LNCaP clone FGC (cell line): ENCODE results near the gene NOC2L.

ENCODE experiments used
- DNase-seq: peaks from one replicate; pipeline ENCODE4 v3.0.0-alpha.2; 2011; ENCODE audit warnings: low read depth
- H3K4me3 ChIP-seq: 2 replicates; pipeline ENCODE4 v1.5.1; 2011; ENCODE audit warnings: mild to moderate bottlenecking, low read depth, low read length, control low read depth
- TF ChIP-seq, protein P1 (sequence below): IDR thresholded peaks from 2 replicates; pipeline ENCODE4 v1.5.1; 2012; ENCODE audit warnings: mild to moderate bottlenecking; ENCODE audit not compliant: control insufficient read depth, insufficient read depth; ENCODE audit errors: extremely low read depth

The NOC2L gene

DNA sequence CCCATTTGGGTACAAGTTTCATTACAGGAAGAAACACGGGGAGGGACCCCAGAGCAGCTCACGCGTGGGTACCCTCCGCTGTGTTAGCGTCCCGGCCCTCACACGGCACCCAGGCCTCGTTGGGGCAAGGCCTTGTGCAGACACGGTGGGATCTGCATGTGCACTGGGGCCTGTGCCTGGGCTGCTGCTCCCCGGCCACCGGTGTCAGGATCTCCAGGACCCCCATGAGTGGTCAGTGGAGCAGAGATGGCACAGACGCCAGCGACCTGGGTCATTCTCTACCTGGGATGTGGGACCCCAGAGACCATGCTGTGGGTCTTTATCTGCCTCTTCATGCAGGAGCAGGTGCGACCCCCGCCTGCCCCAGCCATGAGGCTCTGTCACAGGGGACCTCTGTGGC lies 40.7 kb downstream of the NOC2L start:
- TF ChIP-seq, protein P1, sequence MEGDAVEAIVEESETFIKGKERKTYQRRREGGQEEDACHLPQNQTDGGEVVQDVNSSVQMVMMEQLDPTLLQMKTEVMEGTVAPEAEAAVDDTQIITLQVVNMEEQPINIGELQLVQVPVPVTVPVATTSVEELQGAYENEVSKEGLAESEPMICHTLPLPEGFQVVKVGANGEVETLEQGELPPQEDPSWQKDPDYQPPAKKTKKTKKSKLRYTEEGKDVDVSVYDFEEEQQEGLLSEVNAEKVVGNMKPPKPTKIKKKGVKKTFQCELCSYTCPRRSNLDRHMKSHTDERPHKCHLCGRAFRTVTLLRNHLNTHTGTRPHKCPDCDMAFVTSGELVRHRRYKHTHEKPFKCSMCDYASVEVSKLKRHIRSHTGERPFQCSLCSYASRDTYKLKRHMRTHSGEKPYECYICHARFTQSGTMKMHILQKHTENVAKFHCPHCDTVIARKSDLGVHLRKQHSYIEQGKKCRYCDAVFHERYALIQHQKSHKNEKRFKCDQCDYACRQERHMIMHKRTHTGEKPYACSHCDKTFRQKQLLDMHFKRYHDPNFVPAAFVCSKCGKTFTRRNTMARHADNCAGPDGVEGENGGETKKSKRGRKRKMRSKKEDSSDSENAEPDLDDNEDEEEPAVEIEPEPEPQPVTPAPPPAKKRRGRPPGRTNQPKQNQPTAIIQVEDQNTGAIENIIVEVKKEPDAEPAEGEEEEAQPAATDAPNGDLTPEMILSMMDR, result no peak
- no peak overlapping the region for H3K4me3 ChIP-seq
- DNase-seq, result no peak

DNA sequence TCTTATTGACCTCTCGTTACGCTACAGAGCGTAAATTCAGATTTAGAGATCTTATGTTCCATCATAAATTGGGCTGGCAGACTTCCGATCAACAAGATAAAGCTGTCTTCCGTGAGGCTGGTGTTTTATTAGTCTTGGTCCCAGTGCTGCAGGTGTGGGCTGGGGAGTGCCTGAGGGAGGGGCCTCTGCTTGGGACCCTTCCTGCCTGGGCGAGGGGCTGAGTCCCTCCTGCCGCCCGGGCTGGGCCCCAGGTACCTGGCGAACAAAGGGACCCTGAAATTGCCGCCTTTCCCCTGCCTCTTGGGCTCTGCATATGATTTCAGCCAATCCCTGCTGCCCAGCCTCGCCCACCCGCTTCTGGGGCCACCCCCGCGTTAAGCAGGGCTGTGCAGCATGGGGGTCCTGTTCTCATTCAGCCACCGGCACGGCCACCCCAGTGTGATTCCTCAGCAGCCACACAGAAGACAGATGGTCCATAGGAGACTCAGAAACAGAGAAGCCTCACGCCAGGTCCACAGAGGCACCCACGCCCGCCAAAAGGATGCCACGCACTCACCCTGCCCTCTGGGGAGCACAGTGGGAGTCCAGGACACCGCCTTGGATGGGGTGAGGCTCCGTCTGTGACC lies 41.5 kb downstream of the NOC2L start:
- H3K4me3 ChIP-seq, result no peak overlapping the region
- TF ChIP-seq, protein P1, result no peak
- peak; percentile 47 for DNase-seq

DNA sequence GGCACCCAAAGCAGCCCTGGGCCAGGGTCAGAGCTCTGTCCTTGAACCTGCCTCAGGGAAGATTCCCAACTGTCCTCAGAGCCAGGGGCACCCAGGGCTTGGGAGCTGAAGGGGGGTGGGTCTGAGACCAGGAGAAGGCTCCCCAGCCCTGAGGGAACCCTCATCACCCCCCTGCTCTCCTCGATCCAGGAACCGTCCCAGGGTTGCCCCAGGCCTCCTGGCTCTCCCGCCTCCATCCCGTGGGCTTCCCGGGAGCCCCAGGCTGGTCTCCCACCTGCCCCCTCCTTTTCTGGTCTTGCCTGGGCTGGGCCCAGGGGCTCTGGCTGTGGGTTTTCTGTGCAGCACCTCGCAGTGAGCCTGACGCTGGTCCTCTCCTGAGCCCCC lies 42.0 kb downstream of the NOC2L start:
- TF ChIP-seq, protein P1, result no peak
- no peak for DNase-seq
- no peak overlapping the region for H3K4me3 ChIP-seq

DNA sequence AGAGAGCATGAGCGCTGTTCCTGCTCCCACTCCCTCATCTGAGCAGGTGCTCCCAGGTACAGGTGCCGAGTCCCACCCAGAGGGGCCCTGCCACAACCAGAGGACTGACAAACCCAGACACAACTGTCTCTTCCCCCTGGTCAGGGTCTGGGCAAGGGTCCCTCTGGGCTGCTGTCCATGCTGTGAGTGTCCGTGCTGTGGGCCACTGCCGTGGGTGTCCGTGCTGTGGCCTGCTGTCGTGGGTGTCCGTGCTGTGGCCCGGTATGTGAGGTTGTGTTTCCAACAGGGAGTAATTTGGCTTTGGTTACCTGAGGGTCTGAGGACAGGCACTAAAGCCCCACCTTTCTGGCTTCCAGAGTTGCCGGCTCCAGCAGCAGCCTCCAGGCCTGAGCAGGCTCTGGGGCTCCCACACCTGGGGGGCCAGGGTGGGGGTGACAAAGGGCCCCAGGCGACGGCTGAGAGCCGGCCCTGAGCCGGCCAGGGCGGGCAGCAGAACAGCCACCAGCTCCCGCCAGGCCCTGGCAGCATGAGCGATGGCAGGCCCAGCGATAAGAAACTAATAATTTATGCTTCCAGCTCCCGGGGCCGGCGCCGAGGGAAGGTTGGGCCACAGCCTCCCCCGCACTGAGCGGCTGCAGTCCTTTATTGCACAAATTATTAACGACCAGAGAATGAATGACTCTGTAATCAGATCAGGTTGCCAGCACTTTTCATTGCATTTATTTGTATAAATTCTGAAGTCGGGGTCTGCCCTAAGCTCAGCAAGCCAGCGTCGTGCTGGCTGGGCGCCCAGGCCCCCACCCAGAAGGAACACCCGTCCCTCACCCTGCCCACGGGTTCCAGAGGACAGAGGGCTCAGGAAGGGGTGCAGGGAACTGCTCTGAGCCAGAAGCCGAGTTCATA lies 42.6 kb downstream of the NOC2L start:
- DNase-seq, result no peak
- TF ChIP-seq, protein P1, result no peak
- H3K4me3 ChIP-seq, result no peak overlapping the region

DNA sequence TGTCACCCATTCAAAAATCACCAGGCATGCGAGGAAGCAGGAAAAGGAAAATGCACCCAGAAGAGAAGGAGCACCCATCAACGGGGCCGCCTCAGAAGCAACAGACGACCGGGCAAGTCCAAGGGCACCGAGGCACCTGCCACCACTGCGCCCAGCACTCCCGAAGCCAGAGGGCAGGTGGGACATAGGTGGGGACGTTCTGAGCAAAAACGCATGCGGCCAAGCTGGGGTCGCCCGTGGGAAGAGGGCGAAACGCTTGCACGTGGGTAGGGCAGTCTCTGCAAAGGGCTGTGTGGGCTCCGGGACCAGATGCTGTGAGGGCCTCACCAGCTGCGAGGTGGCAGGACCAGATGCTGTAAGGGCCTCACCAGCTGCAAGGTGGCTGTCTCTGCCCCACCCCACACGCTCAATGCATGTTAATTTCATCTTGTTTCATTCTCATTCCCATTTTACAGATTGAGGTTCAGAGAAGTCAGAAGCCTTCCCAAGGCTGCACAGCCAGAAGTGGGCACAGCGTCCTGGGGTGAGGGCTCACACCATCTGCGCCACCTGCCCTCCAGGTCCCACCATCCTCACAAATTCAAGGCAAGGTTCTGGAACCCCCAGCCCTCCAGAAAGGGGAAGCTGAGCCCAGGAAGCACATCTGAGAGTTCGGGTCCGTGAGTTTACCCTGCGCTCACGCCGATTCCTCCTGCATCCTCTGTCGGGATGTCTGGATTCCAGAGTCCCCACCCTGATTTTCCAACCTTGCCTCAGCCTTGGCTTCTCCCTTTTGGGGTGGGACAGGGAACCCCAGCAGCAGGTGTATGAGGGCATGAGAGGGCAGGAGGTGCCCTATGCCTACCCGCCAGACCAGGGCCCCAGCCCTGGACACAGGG lies 43.5 kb downstream of the NOC2L start:
- no peak for DNase-seq
- H3K4me3 ChIP-seq, result no peak overlapping the region
- TF ChIP-seq, protein P1, result no peak

DNA sequence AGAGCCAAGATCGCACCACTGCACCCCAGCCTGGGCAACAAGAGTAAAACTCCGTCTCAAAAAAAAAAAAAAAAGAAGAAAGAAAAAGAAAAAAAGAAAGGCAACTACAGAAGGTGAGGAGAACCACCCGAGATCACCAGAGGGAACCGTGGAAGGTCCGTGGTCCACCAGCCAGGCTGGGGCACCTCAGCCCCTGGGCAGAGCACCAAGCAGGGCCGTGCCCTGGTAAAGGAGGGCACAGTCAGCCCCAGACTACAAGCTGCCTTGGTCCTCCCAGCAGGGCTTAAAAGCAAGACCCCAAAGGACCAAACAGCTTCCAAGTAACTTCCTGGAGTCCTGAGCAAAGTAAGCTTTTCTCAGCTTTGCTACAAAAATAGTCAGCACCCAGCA lies 44.2 kb downstream of the NOC2L start:
- no peak for DNase-seq
- no peak overlapping the region for H3K4me3 ChIP-seq
- TF ChIP-seq, protein P1, result no peak
